Epithelial cell of esophagus (primary cell): ENCODE results near the gene CCT7.
A peak's percentile ranks its signal among the peaks of the same experiment; 100 is the strongest.

ENCODE experiments used
- DNase-seq: peaks from one replicate; pipeline ENCODE4 v3.0.0; 2010; ENCODE audit warnings: low read depth
- H3K4me3 ChIP-seq: 2 replicates; pipeline ENCODE4 v1.5.1; 2011; ENCODE audit warnings: mild to moderate bottlenecking, low read length, control low read depth
- CTCF ChIP-seq: IDR thresholded peaks from 2 replicates; pipeline ENCODE4 v1.5.1; 2011; ENCODE audit warnings: low read depth, mild to moderate bottlenecking, low read length, control low read depth, inconsistent platforms; ENCODE audit not compliant: insufficient read depth; ENCODE audit errors: missing control alignments

The CCT7 gene

GRCh38 chr2:73282924-73283544 is 48.9 kb downstream of the CCT7 start:
- H3K4me3 ChIP-seq, result peak overlapping the region; percentile 62
- no peak for TF ChIP-seq CTCF
- DNase-seq, result no peak

- no peak for DNase-seq
- peak overlapping the region; percentile 62 for H3K4me3 ChIP-seq
- no peak for TF ChIP-seq CTCF
These were observed 49.6 kb downstream of the CCT7 start for GRCh38 chr2:73283545-73284295.

GRCh38 chr2:73284296-73285158 is 50.4 kb downstream of the CCT7 start, which contains the start of gene FBXO41:
TSS of gene FBXO41 (minus strand) at chr2:73284478. CDS start at chr2:73269630, 14,848 bp downstream.
- peak within 1 kb of the TSS; percentile 62 for H3K4me3 ChIP-seq
- TF ChIP-seq CTCF, result no peak
- DNase-seq, result peak; percentile 37

- no peak for TF ChIP-seq CTCF
- H3K4me3 ChIP-seq, result no peak overlapping the region
- DNase-seq, result no peak
These were observed 51.1 kb downstream of the CCT7 start for GRCh38 chr2:73285159-73285739.

- no peak overlapping the region for H3K4me3 ChIP-seq
- no peak for DNase-seq
- no peak for TF ChIP-seq CTCF
These were observed 52.1 kb downstream of the CCT7 start for GRCh38 chr2:73286134-73286655.

- no peak for TF ChIP-seq CTCF
- no peak overlapping the region for H3K4me3 ChIP-seq
- no peak for DNase-seq
These were observed 55.2 kb downstream of the CCT7 start for GRCh38 chr2:73289304-73289703.
